ENCODE data around the gene TRIM24. TPM values are rescaled to one million over a fixed set of nuclear protein-coding genes. Genes with fewer than 3 reads are reported as not detected.
"Not testable (repeated sequence)": the region's sequence is repeated elsewhere in the genome, so short reads cannot be mapped to it uniquely, and the experiment has no call there.

TRIM24 gene
- total RNA-seq, 1 donor from 2014 or later, result 17.3 TPM

DNA sequence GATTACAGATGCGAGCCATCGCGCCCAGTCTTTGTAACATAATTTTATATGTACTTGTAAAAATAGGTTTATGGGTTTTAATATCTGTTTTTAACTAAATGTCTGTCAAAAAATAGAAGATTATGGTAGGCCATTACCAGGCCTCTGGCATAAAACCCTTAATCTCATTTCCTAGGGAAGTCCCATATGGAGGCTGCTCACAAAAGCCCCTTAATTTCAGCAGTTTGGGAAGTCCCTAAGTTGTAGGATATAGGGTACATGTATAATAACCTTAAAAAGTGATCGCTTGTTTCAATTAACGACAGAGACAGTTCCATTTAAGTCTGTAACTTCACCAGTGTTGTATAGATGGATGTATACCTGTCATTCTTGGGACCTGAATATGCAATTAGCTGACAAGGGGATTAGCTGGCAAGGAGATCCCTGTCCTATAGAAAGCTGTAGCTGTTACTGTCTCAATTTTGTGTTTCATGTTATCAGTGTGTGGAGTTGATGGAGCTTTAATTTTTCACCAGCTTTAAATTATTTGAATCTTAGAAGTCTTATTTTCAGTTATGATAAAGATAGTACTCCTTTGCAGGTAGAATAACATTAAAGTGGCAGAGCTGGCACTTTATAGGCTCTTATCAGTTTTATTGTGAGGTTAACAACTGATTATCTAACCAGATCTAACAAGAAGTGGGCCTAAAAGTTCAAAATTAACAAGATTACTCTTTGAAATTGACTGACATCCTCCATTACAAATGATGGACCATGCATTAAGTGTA lies 10.5 kb downstream of the TRIM24 start:
- Mint-ChIP-seq H3K4me3 (no peak overlapping the region), H3K36me3 (ENCODE audit: low read depth) (peaks cover 14% of the 10 kb centered on the region), H3K27ac (no peak overlapping the region), H3K9me3 (peaks cover 3% of the 10 kb centered on the region), H3K27me3 (no peaks in the 10 kb centered on the region), H3K4me1 (peaks cover 15% of the 10 kb centered on the region)
- no peak for DNase-seq
- intact Hi-C loops (cut with micrococcal nuclease), result no loop called here

DNA sequence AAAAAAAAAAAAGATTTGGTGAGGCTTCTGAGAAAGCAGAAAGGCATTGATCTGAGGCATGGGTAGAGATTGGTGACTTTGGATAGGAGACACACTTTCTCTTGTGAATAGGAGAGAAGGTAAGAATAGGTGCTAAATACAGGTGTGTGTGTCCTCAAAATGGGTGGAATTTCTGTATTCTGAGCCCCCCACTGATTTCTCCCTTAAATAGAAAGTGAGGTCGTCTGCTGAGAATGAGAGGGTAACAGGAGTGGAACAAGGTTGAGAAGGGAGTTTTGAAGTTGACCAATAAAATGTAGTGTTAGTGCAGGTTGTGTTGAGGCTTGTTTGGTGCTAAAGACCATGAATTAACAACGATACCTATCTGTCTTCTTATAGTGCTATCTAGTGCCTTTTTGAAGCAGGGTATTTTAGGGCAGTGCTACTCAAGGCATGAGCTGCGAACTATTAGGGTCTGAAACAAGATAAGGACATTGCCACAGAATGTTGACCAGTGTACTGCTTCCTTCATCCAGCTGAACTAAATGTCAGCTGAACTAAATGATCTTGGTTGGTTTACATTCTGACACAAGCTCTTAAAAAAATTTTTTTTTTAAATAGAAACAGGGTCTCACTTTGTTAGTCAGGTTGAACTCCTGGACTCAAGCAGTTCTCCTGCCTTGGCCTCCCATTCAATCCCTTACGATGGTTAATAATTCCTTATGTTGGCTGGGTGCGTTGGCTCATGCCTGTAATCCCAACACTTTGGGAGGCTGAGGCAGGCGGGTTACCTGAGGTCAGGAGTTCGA lies 12.4 kb downstream of the TRIM24 start:
- H3K9me3 Mint-ChIP-seq, result peaks cover 3% of the 10 kb centered on the region
- intact Hi-C loops (cut with micrococcal nuclease), result no loop called here

GRCh38 chr7:138475377-138475776 lies 15.3 kb downstream of the TRIM24 start:
- Mint-ChIP-seq H3K27ac (no peak overlapping the region), H3K36me3 (ENCODE audit: low read depth) (peaks cover 4% of the 10 kb centered on the region), H3K4me3 (no peak overlapping the region), H3K4me1 (peaks cover 23% of the 10 kb centered on the region), H3K27me3 (no peaks in the 10 kb centered on the region), H3K9me3 (no peaks in the 10 kb centered on the region)
- intact Hi-C loops (cut with micrococcal nuclease), result no loop called here
- no peak for DNase-seq

More for the DNA sequence above, 12.4 kb downstream of the TRIM24 start:
- no peak overlapping the region for H3K27ac Mint-ChIP-seq
- H3K36me3 Mint-ChIP-seq (ENCODE audit: low read depth), result peaks cover 11% of the 10 kb centered on the region
- no peaks in the 10 kb centered on the region for H3K27me3 Mint-ChIP-seq
- no peak overlapping the region for H3K4me3 Mint-ChIP-seq
- no peak for DNase-seq
- peaks cover 15% of the 10 kb centered on the region for H3K4me1 Mint-ChIP-seq

GRCh38 chr7:138477081-138477578 lies 17.1 kb downstream of the TRIM24 start:
- no peak overlapping the region for H3K27ac Mint-ChIP-seq
- H3K4me1 Mint-ChIP-seq, result peaks cover 28% of the 10 kb centered on the region
- DNase-seq, result no peak
- no peaks in the 10 kb centered on the region for H3K27me3 Mint-ChIP-seq
- peaks cover 2% of the 10 kb centered on the region for H3K36me3 Mint-ChIP-seq (ENCODE audit: low read depth)
- no peaks in the 10 kb centered on the region for H3K9me3 Mint-ChIP-seq
- H3K4me3 Mint-ChIP-seq, result no peak overlapping the region
- intact Hi-C loops (cut with micrococcal nuclease), result no loop called here

- DNase-seq, result no peak
- no peaks in the 10 kb centered on the region for H3K9me3 Mint-ChIP-seq
- no peak overlapping the region for H3K27ac Mint-ChIP-seq
- no peaks in the 10 kb centered on the region for H3K27me3 Mint-ChIP-seq
- H3K4me1 Mint-ChIP-seq, result peaks cover 26% of the 10 kb centered on the region
- intact Hi-C loops (cut with micrococcal nuclease), result no loop called here
- peaks cover 2% of the 10 kb centered on the region for H3K36me3 Mint-ChIP-seq (ENCODE audit: low read depth)
- no peak overlapping the region for H3K4me3 Mint-ChIP-seq
These were observed 17.5 kb downstream of the TRIM24 start for GRCh38 chr7:138477581-138477980.

DNA sequence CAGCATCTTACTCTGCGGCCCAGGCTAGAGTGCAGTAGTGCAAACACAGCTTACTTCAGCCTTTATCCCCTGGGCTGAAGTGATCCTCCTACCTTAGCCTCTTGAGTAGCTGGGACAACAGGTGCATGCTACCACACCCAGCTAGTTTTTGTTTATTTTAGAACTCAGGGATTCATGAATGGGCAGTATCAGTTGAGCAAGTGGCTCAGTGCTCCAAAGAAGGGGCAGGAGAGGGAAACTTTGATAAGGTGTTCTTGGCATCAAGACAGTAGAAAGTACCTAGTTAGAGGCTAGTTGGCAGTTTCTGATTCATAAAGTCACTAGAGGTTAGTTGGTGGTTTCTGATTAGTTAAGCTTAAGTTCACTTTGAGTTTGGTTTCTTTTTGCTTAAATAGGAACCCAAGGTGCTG lies 18.4 kb downstream of the TRIM24 start:
- no peak for DNase-seq
- Mint-ChIP-seq H3K27ac (no peak overlapping the region), H3K4me3 (no peak overlapping the region), H3K27me3 (no peaks in the 10 kb centered on the region), H3K36me3 (ENCODE audit: low read depth) (no peaks in the 10 kb centered on the region), H3K9me3 (no peaks in the 10 kb centered on the region), H3K4me1 (peaks cover 30% of the 10 kb centered on the region)
- intact Hi-C loops (cut with micrococcal nuclease), result loop anchor here (2.0 kb wide), 1 partner anchor 18 kb away; the partner anchor contains the start of gene TRIM24

DNA sequence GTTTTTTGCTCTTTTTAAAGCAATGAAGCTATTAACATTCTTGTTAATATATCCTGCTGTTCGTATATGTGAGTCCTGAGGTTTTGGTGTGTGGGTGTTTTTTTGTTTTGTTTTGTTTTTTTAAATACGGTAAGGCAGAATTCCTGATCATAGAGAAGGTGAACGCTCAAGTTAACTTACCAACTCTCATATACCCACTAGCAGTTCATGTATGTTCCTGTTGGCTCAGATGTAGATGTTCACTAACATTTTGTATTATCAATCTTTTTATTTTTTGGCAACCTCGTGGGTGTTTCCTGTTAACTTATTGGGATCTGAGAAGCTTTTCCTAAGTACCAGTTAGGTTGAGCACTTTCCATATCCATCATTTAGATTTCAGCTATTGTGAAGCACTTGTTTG lies 20.5 kb downstream of the TRIM24 start:
- Mint-ChIP-seq H3K27ac (no peak overlapping the region), H3K4me1 (peaks cover 31% of the 10 kb centered on the region), H3K36me3 (ENCODE audit: low read depth) (peaks cover 1% of the 10 kb centered on the region), H3K27me3 (no peaks in the 10 kb centered on the region), H3K4me3 (no peak overlapping the region), H3K9me3 (no peaks in the 10 kb centered on the region)
- no peak for DNase-seq
- intact Hi-C loops (cut with micrococcal nuclease), result no loop called here

DNA sequence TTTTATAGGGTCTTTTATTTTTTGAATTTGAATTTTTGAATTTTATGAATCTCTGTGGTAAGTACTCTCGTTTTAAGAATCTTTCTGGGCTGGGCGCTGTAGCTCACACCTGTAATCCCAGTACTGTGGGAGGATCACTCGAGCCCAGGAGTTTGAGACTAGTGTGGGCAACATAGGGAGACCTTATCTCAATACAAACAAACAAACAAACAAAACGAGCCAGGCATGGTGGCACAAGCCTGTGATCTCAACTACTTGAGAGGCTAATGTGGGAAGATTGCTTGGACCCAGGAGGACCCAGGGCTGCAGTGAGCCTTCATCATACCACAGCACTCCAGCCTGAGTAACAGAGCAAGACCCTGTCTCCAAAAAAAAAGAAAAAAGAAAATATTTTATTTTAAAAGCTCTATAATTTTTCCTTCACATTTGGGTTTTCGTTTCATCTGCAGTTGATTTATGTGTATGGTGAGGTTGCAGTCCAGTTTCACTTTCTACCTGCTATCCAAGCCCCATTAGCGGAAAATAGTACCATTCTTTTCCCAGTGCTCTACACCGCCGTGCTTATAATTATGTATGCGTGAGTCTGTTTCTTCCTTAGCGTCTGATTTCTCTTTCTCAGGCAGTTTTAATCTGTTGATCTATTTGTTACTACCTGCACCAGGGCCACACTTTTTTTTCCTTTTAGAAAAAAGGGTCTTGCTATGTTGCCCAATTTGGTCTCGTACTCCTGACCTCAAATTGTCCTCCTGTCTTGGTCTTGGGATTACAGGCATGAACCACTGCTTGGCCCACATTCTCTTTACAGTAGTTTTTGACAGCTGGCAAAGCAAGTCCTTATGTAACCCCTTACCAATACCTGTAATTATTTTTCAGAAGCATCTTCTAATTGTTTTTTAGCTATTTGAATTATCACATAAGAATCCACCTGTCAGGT lies 21.7 kb downstream of the TRIM24 start:
- Mint-ChIP-seq H3K4me1 (peaks cover 29% of the 10 kb centered on the region), H3K9me3 (no peaks in the 10 kb centered on the region), H3K27me3 (no peaks in the 10 kb centered on the region), H3K4me3 (peak overlapping the region; percentile 30), H3K27ac (no peak overlapping the region), H3K36me3 (ENCODE audit: low read depth) (peaks cover 8% of the 10 kb centered on the region)
- DNase-seq, result no peak
- intact Hi-C loops (cut with micrococcal nuclease), result no loop called here

- Mint-ChIP-seq H3K4me3 (no peak overlapping the region), H3K27ac (peak overlapping the region; percentile 21), H3K27me3 (no peaks in the 10 kb centered on the region), H3K36me3 (ENCODE audit: low read depth) (peaks cover 8% of the 10 kb centered on the region), H3K9me3 (peaks cover 4% of the 10 kb centered on the region), H3K4me1 (peaks cover 23% of the 10 kb centered on the region)
- DNase-seq, result no peak
- intact Hi-C loops (cut with micrococcal nuclease), result no loop called here
These were observed 23.5 kb downstream of the TRIM24 start for GRCh38 chr7:138483531-138483930.

- intact Hi-C loops (cut with micrococcal nuclease); H3K27me3 Mint-ChIP-seq; H3K36me3 Mint-ChIP-seq (ENCODE audit: low read depth); H3K4me3 Mint-ChIP-seq; H3K9me3 Mint-ChIP-seq; H3K27ac Mint-ChIP-seq; DNase-seq: not testable (repeated sequence)
- H3K4me1 Mint-ChIP-seq, result peaks cover 18% of the 10 kb centered on the region
These were observed 25.4 kb downstream of the TRIM24 start for GRCh38 chr7:138485508-138485907.

- H3K9me3 Mint-ChIP-seq; DNase-seq; H3K27me3 Mint-ChIP-seq; H3K4me3 Mint-ChIP-seq; intact Hi-C loops (cut with micrococcal nuclease): not testable (repeated sequence)
- peak overlapping the region; percentile 22 for H3K27ac Mint-ChIP-seq
- H3K4me1 Mint-ChIP-seq, result peaks cover 11% of the 10 kb centered on the region
- peaks cover 14% of the 10 kb centered on the region for H3K36me3 Mint-ChIP-seq (ENCODE audit: low read depth)
These were observed 29.1 kb downstream of the TRIM24 start for GRCh38 chr7:138489139-138489538.

GRCh38 chr7:138491612-138492386 lies 31.7 kb downstream of the TRIM24 start:
- peaks cover 15% of the 10 kb centered on the region for H3K36me3 Mint-ChIP-seq (ENCODE audit: low read depth)
- intact Hi-C loops (cut with micrococcal nuclease), result no loop called here
- H3K9me3 Mint-ChIP-seq, result peaks cover 12% of the 10 kb centered on the region
- peaks cover 11% of the 10 kb centered on the region for H3K4me1 Mint-ChIP-seq
- no peak overlapping the region for H3K27ac Mint-ChIP-seq
- H3K4me3 Mint-ChIP-seq, result no peak overlapping the region
- no peaks in the 10 kb centered on the region for H3K27me3 Mint-ChIP-seq
- no peak for DNase-seq

GRCh38 chr7:138492423-138492822 lies 32.4 kb downstream of the TRIM24 start:
- H3K9me3 Mint-ChIP-seq, result peaks cover 14% of the 10 kb centered on the region
- DNase-seq, result no peak
- intact Hi-C loops (cut with micrococcal nuclease), result no loop called here
- no peaks in the 10 kb centered on the region for H3K27me3 Mint-ChIP-seq
- H3K27ac Mint-ChIP-seq, result no peak overlapping the region
- peaks cover 11% of the 10 kb centered on the region for H3K4me1 Mint-ChIP-seq
- H3K36me3 Mint-ChIP-seq (ENCODE audit: low read depth), result peaks cover 17% of the 10 kb centered on the region
- H3K4me3 Mint-ChIP-seq, result no peak overlapping the region
